Cerebellar cortex (tissue), 1 donor: ENCODE results near the gene GOLGA8R.
"Not testable (repeated sequence)": the region's sequence is repeated elsewhere in the genome, so short reads cannot be mapped to it uniquely, and the experiment has no call there.

ENCODE experiments used
- DNase-seq: peaks from one replicate; pipeline ENCODE4 v3.0.0-alpha.2; 2015; ENCODE audit warnings: low spot score

Gene GOLGA8R, protein sequence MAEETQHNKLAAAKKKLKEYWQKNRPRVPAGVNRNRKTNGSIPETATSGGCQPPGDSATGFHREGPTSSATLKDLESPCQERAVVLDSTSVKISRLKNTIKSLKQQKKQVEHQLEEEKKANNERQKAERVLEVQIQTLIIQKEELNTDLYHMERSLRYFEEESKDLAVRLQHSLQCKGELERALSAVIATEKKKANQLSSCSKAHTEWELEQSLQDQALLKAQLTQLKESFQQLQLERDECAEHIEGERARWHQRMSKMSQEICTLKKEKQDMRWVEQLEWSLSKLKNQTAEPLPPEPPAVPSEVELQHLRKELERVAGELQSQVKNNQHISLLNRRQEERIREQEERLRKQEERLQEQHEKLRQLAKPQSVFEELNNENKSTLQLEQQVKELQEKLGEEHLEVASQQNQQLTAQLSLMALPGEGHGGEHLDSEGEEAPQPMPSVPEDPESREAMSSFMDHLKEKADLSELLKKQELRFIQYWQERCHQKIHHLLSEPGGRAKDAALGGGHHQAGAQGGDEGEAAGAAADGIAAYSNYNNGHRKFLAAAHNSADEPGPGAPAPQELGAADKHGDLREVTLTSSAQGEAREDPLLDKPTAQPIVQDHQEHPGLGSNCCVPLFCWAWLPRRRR

GRCh38 chr15:30414160-30414559 lies at the start of gene GOLGA8R:
TSS of gene GOLGA8R (minus strand) at chr15:30414260. CDS start at chr15:30414162, 98 bp downstream.
- not testable (repeated sequence) for DNase-seq

GRCh38 chr15:30463849-30464248 lies 49.8 kb upstream of the GOLGA8R start:
- not testable (repeated sequence) for DNase-seq

- not testable (repeated sequence) for DNase-seq
Measured at GRCh38 chr15:30462176-30462575, 48.1 kb upstream of the GOLGA8R start.

GRCh38 chr15:30452702-30453101 lies 38.6 kb upstream of the GOLGA8R start:
- DNase-seq = not testable (repeated sequence)

GRCh38 chr15:30438348-30438747 lies 24.3 kb upstream of the GOLGA8R start:
- DNase-seq = not testable (repeated sequence)

DNA sequence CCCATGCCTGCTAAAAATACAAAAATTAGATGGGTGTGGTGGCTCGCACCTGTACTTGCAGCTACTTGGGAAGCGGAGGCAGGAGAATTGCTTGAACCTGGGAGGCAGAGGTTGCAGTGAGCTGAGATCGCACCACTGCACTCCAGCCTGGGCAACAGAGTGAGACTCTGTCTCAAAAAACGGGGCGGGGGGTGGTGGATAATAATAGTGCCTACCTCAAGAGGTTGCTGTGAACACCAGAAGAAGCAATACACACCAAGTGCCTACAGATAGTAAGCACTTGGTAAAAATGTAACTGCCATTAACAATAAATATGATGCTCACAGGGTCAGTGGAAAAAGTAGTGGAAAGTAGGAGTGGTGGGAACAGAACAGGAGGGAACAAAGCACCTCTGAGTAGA lies 21.8 kb upstream of the GOLGA8R start:
- DNase-seq = not testable (repeated sequence)

DNA sequence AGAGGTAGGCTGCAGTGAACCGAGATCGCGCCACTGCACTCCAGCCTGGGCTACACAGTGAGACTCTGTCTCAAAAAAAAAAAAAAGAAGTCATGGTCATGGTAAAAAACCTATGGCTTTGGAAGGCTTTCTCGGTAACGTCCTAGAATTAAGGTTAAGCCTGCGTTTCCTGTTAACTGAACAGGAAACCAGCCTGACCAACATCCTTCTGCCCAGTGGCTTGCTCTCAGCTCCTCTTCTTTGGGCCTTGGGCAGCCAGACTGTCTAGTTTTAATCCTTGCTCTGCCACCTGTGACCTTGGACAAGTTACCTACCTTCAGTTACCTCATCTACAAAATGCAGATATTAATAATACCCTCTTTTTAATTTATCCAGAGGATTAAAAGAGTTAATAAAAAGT lies 6.7 kb upstream of the GOLGA8R start:
- not testable (repeated sequence) for DNase-seq

- not testable (repeated sequence) for DNase-seq
Measured at GRCh38 chr15:30407636-30408035, 6.4 kb downstream of the GOLGA8R start.

DNA sequence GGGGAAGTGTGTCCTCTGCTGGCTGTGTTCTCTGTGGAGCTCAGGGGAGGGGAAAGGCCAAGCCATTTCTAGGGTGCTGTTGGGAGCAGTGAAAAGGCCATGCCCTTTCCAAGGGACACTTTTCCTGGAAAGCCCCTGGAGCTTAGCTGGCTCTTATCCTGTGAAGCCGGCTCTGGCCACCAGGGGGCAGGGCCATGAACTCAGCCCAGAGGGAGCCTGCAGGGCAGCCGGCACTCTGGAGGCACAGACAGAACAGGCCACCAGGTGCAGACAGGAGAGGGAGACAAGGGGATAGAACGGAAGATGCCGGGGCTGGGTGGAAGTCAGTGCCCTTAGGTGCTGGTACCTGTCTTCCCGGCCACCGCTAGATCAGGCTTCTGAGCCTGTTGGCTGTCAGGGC lies 15.1 kb downstream of the GOLGA8R start:
- not testable (repeated sequence) for DNase-seq

- DNase-seq = not testable (repeated sequence)
Measured at GRCh38 chr15:30393664-30393991, 20.4 kb downstream of the GOLGA8R start.

DNA sequence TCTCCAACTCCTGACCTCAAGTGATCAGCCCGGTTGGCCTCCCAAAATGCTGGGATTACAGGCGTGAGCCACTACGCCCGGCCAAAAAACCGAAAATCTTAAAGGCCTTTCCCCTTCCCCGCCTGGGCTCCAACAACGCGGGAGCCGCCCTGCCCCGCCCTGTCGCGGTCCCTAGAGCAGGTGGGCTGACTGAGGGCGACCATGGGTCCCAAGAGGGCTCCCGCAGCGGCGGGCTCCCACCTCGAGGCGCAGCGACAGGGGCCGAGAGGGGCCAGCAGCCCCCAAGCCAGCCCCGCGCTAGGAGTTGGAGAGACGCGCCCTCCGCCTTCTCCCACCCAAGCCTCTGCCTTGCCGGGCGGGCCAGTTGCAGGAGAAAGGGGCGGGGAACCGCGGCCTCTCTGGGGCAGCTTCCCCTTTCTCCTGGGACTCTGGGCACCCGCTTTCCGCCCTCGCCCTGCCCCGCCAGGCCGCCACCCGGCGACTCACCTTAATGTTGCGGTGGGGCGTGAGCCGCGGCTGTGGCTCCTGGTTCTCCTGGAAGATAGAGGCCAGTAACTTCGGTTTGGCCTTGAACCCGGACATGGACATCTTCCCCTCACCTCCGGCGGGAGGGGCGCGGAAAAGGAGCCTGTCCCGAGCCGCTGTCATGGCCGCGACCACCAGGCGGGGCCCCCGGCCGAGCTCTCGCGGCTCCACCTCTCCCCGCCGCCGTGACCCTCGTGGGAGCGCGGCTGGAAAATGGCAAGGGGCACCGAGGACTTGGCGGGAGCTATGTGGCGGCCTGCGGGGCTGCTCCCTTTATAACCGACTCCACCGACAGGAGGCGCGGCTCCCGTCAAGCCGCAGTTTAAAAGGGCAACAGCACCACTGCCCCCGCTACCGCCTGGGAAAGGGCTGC lies 21.0 kb downstream of the GOLGA8R start, which contains the start of gene CHRFAM7A:
Gene CHRFAM7A, minus strand, starts transcription at position 775 of the 898 bp plus-strand sequence. CDS start 10,189 bp downstream, outside the sequence.
- DNase-seq = not testable (repeated sequence)

DNA sequence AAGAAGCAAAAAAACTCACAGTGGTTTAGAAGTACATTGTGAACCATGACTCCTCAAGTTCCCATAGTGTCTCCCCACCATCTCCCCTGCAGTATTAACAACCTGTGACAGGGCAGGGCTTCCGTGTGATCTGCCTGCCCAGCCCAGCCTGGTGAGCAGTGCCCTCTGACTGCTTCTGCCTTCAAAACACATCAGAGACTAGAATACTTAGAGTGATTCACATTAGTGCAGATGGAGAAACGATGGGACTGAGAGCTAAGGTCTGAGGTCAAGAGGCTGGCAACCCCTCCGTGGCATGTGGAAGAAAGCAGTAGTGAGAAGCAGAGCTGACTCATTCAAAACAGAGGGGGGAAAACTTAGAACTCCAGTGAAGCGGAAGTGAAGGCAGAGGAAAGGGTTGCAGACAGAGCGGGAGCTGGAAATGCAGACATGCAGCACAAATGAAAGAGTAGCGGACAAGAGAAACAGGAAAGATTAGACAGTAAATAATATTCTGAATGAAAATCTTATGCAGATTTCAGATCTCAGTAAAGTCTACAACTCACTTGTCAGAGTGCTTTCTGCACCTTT lies 27.7 kb downstream of the GOLGA8R start:
- DNase-seq = not testable (repeated sequence)

DNA sequence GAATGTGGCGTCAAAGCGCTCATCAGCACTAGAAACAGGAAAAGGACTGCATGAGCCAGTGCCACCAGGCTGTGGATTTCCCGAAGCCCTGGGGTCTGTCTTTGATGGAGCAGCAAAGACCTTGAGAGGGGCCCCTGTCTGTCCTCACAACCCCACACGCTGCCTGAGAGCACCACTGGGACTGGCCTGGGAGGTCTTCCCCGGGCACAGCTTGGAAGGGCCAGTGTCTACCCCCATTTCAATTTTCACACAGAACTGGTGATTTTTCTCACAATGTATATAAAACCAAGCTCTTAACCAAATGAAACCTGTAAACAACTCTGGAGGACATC lies 37.0 kb downstream of the GOLGA8R start:
- not testable (repeated sequence) for DNase-seq

- DNase-seq = not testable (repeated sequence)
Measured at GRCh38 chr15:30376375-30377081, 37.5 kb downstream of the GOLGA8R start.

- not testable (repeated sequence) for DNase-seq
Measured at GRCh38 chr15:30375872-30376271, 38.2 kb downstream of the GOLGA8R start.

GRCh38 chr15:30374862-30375261 lies 39.2 kb downstream of the GOLGA8R start:
- not testable (repeated sequence) for DNase-seq

GRCh38 chr15:30368271-30368670 lies 45.8 kb downstream of the GOLGA8R start:
- DNase-seq = not testable (repeated sequence)

GRCh38 chr15:30367246-30367645 lies 46.8 kb downstream of the GOLGA8R start:
- not testable (repeated sequence) for DNase-seq

DNA sequence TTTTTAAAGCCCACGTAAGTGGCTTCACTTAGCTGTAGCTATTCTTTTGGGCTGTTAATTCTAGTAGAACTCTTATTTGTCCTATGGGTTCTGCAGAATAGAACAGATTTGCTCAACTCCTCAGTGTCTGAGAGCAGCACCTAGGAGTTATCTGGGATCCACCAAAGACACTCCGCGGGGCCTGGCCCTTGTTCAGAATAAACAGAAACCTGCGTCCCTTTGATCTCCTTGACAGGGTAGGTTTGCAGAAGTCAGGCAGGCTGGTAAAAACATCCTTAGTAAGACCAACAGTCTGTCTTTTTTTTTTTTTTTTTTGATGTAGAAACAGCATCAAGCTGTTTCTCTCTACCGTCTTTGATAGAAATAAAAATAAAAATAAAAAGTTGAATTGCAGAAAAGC lies 52.7 kb downstream of the GOLGA8R start:
- DNase-seq = not testable (repeated sequence)

GRCh38 chr15:30360990-30361389 lies 53.1 kb downstream of the GOLGA8R start:
- not testable (repeated sequence) for DNase-seq

DNA sequence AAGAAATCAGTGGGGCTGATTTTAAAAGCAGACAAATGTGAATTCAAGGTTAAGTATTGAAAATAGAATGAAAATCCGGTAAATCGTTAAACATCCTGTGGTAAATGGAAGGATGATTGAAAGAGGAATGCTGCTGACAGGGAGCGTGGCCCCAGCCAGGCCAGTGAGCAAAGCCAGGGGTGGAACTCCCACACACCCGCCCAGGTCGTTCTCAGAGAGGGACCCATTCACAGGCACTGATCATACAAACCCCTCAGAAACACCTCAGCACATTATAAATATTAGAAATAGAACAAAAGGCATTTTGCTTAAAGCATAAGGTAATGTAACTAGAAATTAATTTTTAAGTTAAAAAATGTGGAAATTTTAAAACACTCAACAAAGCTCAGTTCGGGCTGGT lies 59.0 kb downstream of the GOLGA8R start:
- not testable (repeated sequence) for DNase-seq
